Measurements from ENCODE around the gene NAV2. TPM values are rescaled to one million over a fixed set of nuclear protein-coding genes. Genes with fewer than 3 reads are reported as not detected.

The NAV2 gene
- polyA plus RNA-seq, 1 donor from 2014 or later: 3.0 TPM

DNA sequence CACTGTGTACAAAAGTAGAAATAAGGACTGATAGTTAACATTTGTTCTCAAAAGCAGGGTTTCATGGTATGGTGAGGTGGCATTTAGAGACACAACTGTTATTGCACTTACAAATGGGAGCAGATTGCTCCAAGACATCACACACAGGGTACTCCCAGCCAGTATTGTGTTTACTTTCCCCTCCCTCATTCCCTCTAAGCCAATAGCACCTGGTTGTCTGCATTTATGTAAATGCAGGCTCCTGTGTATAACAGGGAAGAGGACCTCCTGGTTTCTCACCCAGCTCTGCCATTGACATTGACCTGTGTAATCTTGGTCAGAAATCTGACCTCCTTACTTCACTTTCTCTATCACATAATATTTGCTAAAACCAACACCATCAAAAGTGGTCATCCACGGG lies 154.4 kb downstream of the NAV2 start:
- H4K20me1 ChIP-seq (ENCODE audit: insufficient read depth): no peaks in the 10 kb centered on the region
- H3K9ac ChIP-seq (ENCODE audit: low read length): no peak overlapping the region
- no peak overlapping the region for H3K4me2 ChIP-seq (ENCODE audit: low read length)
- H3K9me2 ChIP-seq (ENCODE audit: insufficient read depth, low read length): no peaks in the 10 kb centered on the region
- no peaks in the 10 kb centered on the region for H3K27me3 ChIP-seq (ENCODE audit: insufficient read depth, low read depth, low read length)
- no peak overlapping the region for H3K27ac ChIP-seq (ENCODE audit: low read length)
- no peak overlapping the region for H3K4me3 ChIP-seq (ENCODE audit: low read length)
- no peaks in the 10 kb centered on the region for H3F3A ChIP-seq (ENCODE audit: insufficient read depth, low read length, poor library complexity, severe bottlenecking)
- H2AFZ ChIP-seq (ENCODE audit: low read depth, low read length): no peak overlapping the region
- H3K79me2 ChIP-seq (replicated peaks; ENCODE audit: insufficient read depth, low read length): no peaks in the 10 kb centered on the region
- no peaks in the 10 kb centered on the region for H3K36me3 ChIP-seq (ENCODE audit: insufficient read depth, low read length)
- H3K9me3 ChIP-seq (ENCODE audit: low read length): no peaks in the 10 kb centered on the region
- TF ChIP-seq EP300 (conservative IDR thresholded peaks at IDR 0.05; ENCODE audit: poor library complexity, severe bottlenecking) (no peak), RAD21 (conservative IDR thresholded peaks at IDR 0.05) (no peak), MXI1 (conservative IDR thresholded peaks at IDR 0.05; ENCODE audit: poor library complexity, severe bottlenecking) (no peak), TAF1 (IDR thresholded peaks at IDR 0.05; ENCODE audit: low read depth) (no peak), POLR2AphosphoS5 (IDR thresholded peaks at IDR 0.05) (no peak), EZH2 (IDR thresholded peaks at IDR 0.05; ENCODE audit: borderline replicate concordance, insufficient read depth, low read length, poor library complexity, severe bottlenecking) (no peak)
- TF ChIP-seq, protein P1, sequence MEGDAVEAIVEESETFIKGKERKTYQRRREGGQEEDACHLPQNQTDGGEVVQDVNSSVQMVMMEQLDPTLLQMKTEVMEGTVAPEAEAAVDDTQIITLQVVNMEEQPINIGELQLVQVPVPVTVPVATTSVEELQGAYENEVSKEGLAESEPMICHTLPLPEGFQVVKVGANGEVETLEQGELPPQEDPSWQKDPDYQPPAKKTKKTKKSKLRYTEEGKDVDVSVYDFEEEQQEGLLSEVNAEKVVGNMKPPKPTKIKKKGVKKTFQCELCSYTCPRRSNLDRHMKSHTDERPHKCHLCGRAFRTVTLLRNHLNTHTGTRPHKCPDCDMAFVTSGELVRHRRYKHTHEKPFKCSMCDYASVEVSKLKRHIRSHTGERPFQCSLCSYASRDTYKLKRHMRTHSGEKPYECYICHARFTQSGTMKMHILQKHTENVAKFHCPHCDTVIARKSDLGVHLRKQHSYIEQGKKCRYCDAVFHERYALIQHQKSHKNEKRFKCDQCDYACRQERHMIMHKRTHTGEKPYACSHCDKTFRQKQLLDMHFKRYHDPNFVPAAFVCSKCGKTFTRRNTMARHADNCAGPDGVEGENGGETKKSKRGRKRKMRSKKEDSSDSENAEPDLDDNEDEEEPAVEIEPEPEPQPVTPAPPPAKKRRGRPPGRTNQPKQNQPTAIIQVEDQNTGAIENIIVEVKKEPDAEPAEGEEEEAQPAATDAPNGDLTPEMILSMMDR (IDR thresholded peaks at IDR 0.05; ENCODE audit: poor library complexity, severe bottlenecking): no peak

DNA sequence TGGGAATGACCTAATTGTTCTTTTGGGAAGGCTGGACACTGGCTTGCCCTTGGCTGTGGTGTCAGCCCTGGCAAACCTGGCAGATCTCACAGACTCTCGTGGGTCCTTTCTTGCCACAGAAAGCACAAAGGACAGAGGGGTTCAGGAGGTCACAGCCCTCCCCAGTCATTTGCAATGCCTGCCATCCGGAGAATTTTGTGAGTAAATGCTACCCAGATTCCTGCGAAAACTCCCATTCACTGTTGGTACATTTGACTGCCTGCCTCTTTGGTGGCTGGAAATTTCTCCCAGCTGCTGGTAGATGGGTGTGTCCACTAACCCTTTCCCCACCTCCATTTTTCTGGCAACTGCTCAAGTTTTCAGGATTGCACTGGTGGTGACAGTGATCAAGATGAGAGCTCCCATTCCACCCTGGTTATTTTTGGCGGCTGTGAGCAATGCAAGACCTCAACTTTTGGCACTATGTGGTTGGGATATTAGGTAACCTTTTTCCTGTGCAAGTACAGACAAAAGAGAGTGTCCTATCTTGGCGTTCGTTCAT lies 155.7 kb downstream of the NAV2 start:
- Histone ChIP-seq H3K4me2 (ENCODE audit: low read length) (no peak overlapping the region), H3K4me3 (ENCODE audit: low read length) (no peak overlapping the region), H3K27ac (ENCODE audit: low read length) (no peak overlapping the region), H3K9me2 (ENCODE audit: insufficient read depth, low read length) (no peaks in the 10 kb centered on the region), H3K9ac (ENCODE audit: low read length) (no peak overlapping the region), H3K36me3 (ENCODE audit: insufficient read depth, low read length) (no peaks in the 10 kb centered on the region), H3K9me3 (ENCODE audit: low read length) (no peaks in the 10 kb centered on the region), H3F3A (ENCODE audit: insufficient read depth, low read length, poor library complexity, severe bottlenecking) (no peaks in the 10 kb centered on the region), H2AFZ (ENCODE audit: low read depth, low read length) (no peak overlapping the region), H3K27me3 (ENCODE audit: insufficient read depth, low read depth, low read length) (no peaks in the 10 kb centered on the region), H4K20me1 (ENCODE audit: insufficient read depth) (no peaks in the 10 kb centered on the region), H3K79me2 (replicated peaks; ENCODE audit: insufficient read depth, low read length) (no peaks in the 10 kb centered on the region)
- no peak for TF ChIP-seq POLR2AphosphoS5 (IDR thresholded peaks at IDR 0.05)
- TF ChIP-seq MXI1 (conservative IDR thresholded peaks at IDR 0.05; ENCODE audit: poor library complexity, severe bottlenecking): no peak
- TF ChIP-seq, protein P1 (IDR thresholded peaks at IDR 0.05; ENCODE audit: poor library complexity, severe bottlenecking): no peak
- no peak for TF ChIP-seq SMC3 (conservative IDR thresholded peaks at IDR 0.05; ENCODE audit: poor library complexity)
- TF ChIP-seq TAF1 (IDR thresholded peaks at IDR 0.05; ENCODE audit: low read depth): no peak
- no peak for TF ChIP-seq EP300 (conservative IDR thresholded peaks at IDR 0.05; ENCODE audit: poor library complexity, severe bottlenecking)
- no peak for TF ChIP-seq RAD21 (conservative IDR thresholded peaks at IDR 0.05)
- no peak for TF ChIP-seq EZH2 (IDR thresholded peaks at IDR 0.05; ENCODE audit: borderline replicate concordance, insufficient read depth, low read length, poor library complexity, severe bottlenecking)
- TF ChIP-seq, protein P2, sequence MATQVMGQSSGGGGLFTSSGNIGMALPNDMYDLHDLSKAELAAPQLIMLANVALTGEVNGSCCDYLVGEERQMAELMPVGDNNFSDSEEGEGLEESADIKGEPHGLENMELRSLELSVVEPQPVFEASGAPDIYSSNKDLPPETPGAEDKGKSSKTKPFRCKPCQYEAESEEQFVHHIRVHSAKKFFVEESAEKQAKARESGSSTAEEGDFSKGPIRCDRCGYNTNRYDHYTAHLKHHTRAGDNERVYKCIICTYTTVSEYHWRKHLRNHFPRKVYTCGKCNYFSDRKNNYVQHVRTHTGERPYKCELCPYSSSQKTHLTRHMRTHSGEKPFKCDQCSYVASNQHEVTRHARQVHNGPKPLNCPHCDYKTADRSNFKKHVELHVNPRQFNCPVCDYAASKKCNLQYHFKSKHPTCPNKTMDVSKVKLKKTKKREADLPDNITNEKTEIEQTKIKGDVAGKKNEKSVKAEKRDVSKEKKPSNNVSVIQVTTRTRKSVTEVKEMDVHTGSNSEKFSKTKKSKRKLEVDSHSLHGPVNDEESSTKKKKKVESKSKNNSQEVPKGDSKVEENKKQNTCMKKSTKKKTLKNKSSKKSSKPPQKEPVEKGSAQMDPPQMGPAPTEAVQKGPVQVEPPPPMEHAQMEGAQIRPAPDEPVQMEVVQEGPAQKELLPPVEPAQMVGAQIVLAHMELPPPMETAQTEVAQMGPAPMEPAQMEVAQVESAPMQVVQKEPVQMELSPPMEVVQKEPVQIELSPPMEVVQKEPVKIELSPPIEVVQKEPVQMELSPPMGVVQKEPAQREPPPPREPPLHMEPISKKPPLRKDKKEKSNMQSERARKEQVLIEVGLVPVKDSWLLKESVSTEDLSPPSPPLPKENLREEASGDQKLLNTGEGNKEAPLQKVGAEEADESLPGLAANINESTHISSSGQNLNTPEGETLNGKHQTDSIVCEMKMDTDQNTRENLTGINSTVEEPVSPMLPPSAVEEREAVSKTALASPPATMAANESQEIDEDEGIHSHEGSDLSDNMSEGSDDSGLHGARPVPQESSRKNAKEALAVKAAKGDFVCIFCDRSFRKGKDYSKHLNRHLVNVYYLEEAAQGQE (IDR thresholded peaks at IDR 0.05; ENCODE audit: borderline replicate concordance): no peak

Measured in neural cell (in vitro differentiated cells).